CD1c-positive myeloid dendritic cell (primary cell): ENCODE data around the gene CNPPD1.

Experiments
- DNase-seq: peaks from one replicate; pipeline ENCODE4 v3.0.0-alpha.2; 2016; ENCODE audit errors: extremely low spot score

Gene CNPPD1

GRCh38 chr2:219176818-219177551 is at the start of gene CNPPD1:
Gene CNPPD1 (minus strand): TSS chr2:219176925. CDS start chr2:219176828, 97 bp downstream.
- peak; percentile 93 for DNase-seq

- peak; percentile 67 for DNase-seq
Observed at GRCh38 chr2:219225350-219225749, 48.6 kb upstream of the CNPPD1 start.

GRCh38 chr2:219223831-219224610 is 47.3 kb upstream of the CNPPD1 start:
- no peak for DNase-seq

GRCh38 chr2:219221957-219222518 is 45.3 kb upstream of the CNPPD1 start:
- no peak for DNase-seq

- no peak for DNase-seq
Observed at GRCh38 chr2:219220652-219221402, 44.1 kb upstream of the CNPPD1 start.

GRCh38 chr2:219219784-219220532 is 43.2 kb upstream of the CNPPD1 start:
- DNase-seq: no peak

GRCh38 chr2:219218732-219219701 is 42.3 kb upstream of the CNPPD1 start, which contains the start of gene ABCB6:
Gene ABCB6 (minus strand): TSS chr2:219218958. CDS start chr2:219218673, 285 bp downstream.
- peak; percentile 86 for DNase-seq

- peak; percentile 56 for DNase-seq
Observed at GRCh38 chr2:219218217-219218731, 41.5 kb upstream of the CNPPD1 start.

- no peak for DNase-seq
Observed at GRCh38 chr2:219216535-219216915, 39.8 kb upstream of the CNPPD1 start.

GRCh38 chr2:219215871-219216534 is 39.3 kb upstream of the CNPPD1 start:
- DNase-seq: no peak

GRCh38 chr2:219214786-219215185 is 38.1 kb upstream of the CNPPD1 start:
- no peak for DNase-seq

- no peak for DNase-seq
Observed at GRCh38 chr2:219214141-219214540, 37.4 kb upstream of the CNPPD1 start.

- DNase-seq: no peak
Observed at GRCh38 chr2:219213486-219214071, 36.9 kb upstream of the CNPPD1 start.

GRCh38 chr2:219213026-219213415 is 36.3 kb upstream of the CNPPD1 start:
- no peak for DNase-seq

GRCh38 chr2:219210886-219211362 is 34.2 kb upstream of the CNPPD1 start:
- no peak for DNase-seq

- DNase-seq: no peak
Observed at GRCh38 chr2:219210196-219210885, 33.6 kb upstream of the CNPPD1 start.

GRCh38 chr2:219209236-219210195 is 32.8 kb upstream of the CNPPD1 start:
- DNase-seq: no peak
